HepG2 (cell line): ENCODE results near the gene LUC7L. TPM values are rescaled to one million over a fixed set of nuclear protein-coding genes. Genes with fewer than 3 reads are reported as not detected.

Experiments used
- CEBPZ ChIP-seq: IDR thresholded peaks from 2 replicates; pipeline ENCODE4 v1.6.1; 2012; ENCODE audit warnings: low read length, improper control_type of control experiment
- GABPA ChIP-seq, 2 experiments: IDR thresholded peaks; 2 replicates each; pipeline ENCODE4 v1.6.1; 2011 to 2016; ENCODE audit warnings: low read depth in 2 of 2, low read length in 1 of 2, missing biosample characterization in 1 of 2, missing genetic modification characterization in 1 of 2
- HMG20A ChIP-seq: IDR thresholded peaks from 2 replicates; pipeline ENCODE4 v1.6.1; 2016; ENCODE audit warnings: borderline replicate concordance
- HOXA5 ChIP-seq: sonication (generic); formaldehyde crosslinking; IDR thresholded peaks from 2 replicates; pipeline ENCODE4 v1.4.0; 2020; ENCODE audit warnings: missing genetic modification reagents
- KAT7 ChIP-seq: IDR thresholded peaks from 2 replicates; pipeline ENCODE4 v1.6.1; 2018; ENCODE audit warnings: borderline replicate concordance, missing compliant biosample characterization
- KAT8 ChIP-seq: IDR thresholded peaks from 2 replicates; pipeline ENCODE4 v1.6.1; 2016; ENCODE audit warnings: missing genetic modification reagents, missing compliant biosample characterization
- NR2F2 ChIP-seq: IDR thresholded peaks from 2 replicates; pipeline ENCODE4 v1.6.1; 2012; ENCODE audit warnings: low read depth, inconsistent platforms, borderline replicate concordance
- PHF21A ChIP-seq: sonication (generic); formaldehyde crosslinking; IDR thresholded peaks from 2 replicates; pipeline ENCODE4 v1.5.0; 2020; ENCODE audit warnings: mild to moderate bottlenecking, missing genetic modification reagents
- RNF2 ChIP-seq: fragments of 450-650 bp; conservative IDR thresholded peaks from 2 replicates; pipeline ENCODE4 v1.6.1; 2016; ENCODE audit warnings: low read depth
- SIN3A ChIP-seq: IDR thresholded peaks from 2 replicates; pipeline ENCODE4 v1.6.1; 2011; ENCODE audit warnings: low read depth, mild to moderate bottlenecking, control low read depth, low read length, borderline replicate concordance
- SNAPC5 ChIP-seq: sonication (generic); formaldehyde crosslinking; IDR thresholded peaks from 2 replicates; pipeline ENCODE4 v1.8.1; 2023; ENCODE audit warnings: mild to moderate bottlenecking, missing genetic modification reagents, borderline replicate concordance
- TCF7 ChIP-seq: sonication (generic); IDR thresholded peaks from 2 replicates; pipeline ENCODE4 v1.6.1; 2016; ENCODE audit warnings: antibody characterized with exemption, low read depth
- ZFP36L1 ChIP-seq: sonication (generic); formaldehyde crosslinking; IDR thresholded peaks from 2 replicates; pipeline ENCODE4 v1.8.0; 2022; ENCODE audit warnings: mild to moderate bottlenecking, missing genetic modification reagents, moderate library complexity
- ZMYM4 ChIP-seq: sonication (generic); formaldehyde crosslinking; IDR thresholded peaks from 2 replicates; pipeline ENCODE4 v1.8.1; 2023; ENCODE audit warnings: mild to moderate bottlenecking, missing genetic modification reagents
- ZNF121 ChIP-seq: sonication (generic); formaldehyde crosslinking; IDR thresholded peaks from 2 replicates; pipeline ENCODE4 v1.5.0; 2020; ENCODE audit warnings: mild to moderate bottlenecking, missing genetic modification reagents
- ZNF451 ChIP-seq: sonication (generic); formaldehyde crosslinking; IDR thresholded peaks from 2 replicates; pipeline ENCODE4 v1.5.0; 2020; ENCODE audit warnings: mild to moderate bottlenecking, missing genetic modification reagents
- ZNF737 ChIP-seq: sonication (generic); formaldehyde crosslinking; IDR thresholded peaks from 2 replicates; pipeline ENCODE4 v1.5.0; 2020; ENCODE audit warnings: missing genetic modification reagents, mild to moderate bottlenecking, borderline replicate concordance
- ZSCAN31 ChIP-seq: sonication (generic); formaldehyde crosslinking; IDR thresholded peaks from 2 replicates; pipeline ENCODE4 v1.5.0; 2020; ENCODE audit warnings: low read depth, mild to moderate bottlenecking, missing genetic modification reagents
- polyA plus RNA-seq, 8 experiments: library from polyadenylated mRNA; depleted of rRNA in 3 of 8; stranded (reverse) in 7 of 8; unstranded in 1 of 8; fragments of >200 nt; fragmentation: Illumina TruSeq in 4 of 8; extraction: Trizol in 4 of 8; gene quantifications; 2 replicates each; pipeline versions ENCODE4 v1.2.1 to v1.2.3, GENCODE V29; 2011 to 2016; ENCODE audit warnings: low read depth in 4 of 8, missing spikeins in 1 of 8, mixed read lengths in 1 of 8; ENCODE audit not compliant: insufficient read depth in 1 of 8
- total RNA-seq, 5 experiments: library from RNA; depleted of rRNA; stranded (reverse); fragments of >200 nt; fragmentation: Illumina TruSeq; extraction: Trizol; gene quantifications; 2 replicates each; pipeline ENCODE4 v1.2.3, GENCODE V29; 2016; ENCODE audit warnings: low read depth in 1 of 5
- TF ChIP-seq, protein P1 (sequence below): sonication (generic); formaldehyde crosslinking; IDR thresholded peaks from 2 replicates; pipeline ENCODE4 v1.4.0; 2020; ENCODE audit warnings: missing genetic modification reagents
- TF ChIP-seq, protein P2 (sequence below): fragments of 450-650 bp; IDR thresholded peaks from 2 replicates; pipeline ENCODE4 v1.6.1; 2017; ENCODE audit warnings: mild to moderate bottlenecking

Gene LUC7L
- total and polyA plus RNA-seq, 2 of the 13 experiments (the other 11 are each of a cell fraction or from before 2014, with no cell fraction given) = 48.7 to 56.9 TPM

DNA sequence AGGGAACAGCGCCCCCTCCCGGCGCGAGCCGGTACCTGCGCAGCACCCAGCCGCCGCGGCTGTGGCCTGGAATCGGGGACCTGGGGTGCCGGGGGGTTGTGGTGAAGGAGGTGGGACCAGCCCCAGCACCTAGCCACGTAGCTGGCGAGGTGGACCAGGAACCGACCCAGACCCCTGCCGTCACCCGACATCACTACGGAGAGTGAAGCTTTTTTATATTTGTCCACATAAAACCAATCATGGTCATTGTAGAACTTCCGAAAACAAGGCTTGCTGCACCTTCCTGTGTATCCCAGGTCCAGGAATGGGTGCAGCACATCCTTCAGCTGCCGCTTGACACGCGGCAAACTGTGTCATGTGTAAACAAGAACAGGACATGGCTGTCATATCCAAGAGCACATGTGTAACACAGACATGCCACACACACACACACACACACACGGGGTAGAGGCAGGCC is 47.7 kb downstream of the LUC7L start (continued):
- TF ChIP-seq ZFP36L1 (CRISPR knock-in tag) (no peak), ZMYM4 (no peak), PHF21A (CRISPR knock-in tag) (no peak), SNAPC5 (no peak), ZNF737 (no peak), ZNF121 (CRISPR knock-in tag) (no peak), GABPA (IDR thresholded peaks at IDR 0.05; ENCODE audit: low read depth, low read length) (no peak), GABPA (CRISPR knock-in tag; IDR thresholded peaks at IDR 0.05; ENCODE audit: low read depth) (no peak), SIN3A (no peak), TCF7 (no peak), KAT8 (CRISPR knock-in tag) (no peak), NR2F2 (no peak; the same call in 1 of the 2 replicates), HOXA5 (CRISPR knock-in tag) (no peak), HMG20A (0 out of 2 replicates have a peak, but pooled peaks have one; percentile 7), CEBPZ (no peak), KAT7 (no peak), RNF2 (no peak), ZSCAN31 (CRISPR knock-in tag) (no peak), ZNF451 (CRISPR knock-in tag) (no peak)
- TF ChIP-seq, protein P1, sequence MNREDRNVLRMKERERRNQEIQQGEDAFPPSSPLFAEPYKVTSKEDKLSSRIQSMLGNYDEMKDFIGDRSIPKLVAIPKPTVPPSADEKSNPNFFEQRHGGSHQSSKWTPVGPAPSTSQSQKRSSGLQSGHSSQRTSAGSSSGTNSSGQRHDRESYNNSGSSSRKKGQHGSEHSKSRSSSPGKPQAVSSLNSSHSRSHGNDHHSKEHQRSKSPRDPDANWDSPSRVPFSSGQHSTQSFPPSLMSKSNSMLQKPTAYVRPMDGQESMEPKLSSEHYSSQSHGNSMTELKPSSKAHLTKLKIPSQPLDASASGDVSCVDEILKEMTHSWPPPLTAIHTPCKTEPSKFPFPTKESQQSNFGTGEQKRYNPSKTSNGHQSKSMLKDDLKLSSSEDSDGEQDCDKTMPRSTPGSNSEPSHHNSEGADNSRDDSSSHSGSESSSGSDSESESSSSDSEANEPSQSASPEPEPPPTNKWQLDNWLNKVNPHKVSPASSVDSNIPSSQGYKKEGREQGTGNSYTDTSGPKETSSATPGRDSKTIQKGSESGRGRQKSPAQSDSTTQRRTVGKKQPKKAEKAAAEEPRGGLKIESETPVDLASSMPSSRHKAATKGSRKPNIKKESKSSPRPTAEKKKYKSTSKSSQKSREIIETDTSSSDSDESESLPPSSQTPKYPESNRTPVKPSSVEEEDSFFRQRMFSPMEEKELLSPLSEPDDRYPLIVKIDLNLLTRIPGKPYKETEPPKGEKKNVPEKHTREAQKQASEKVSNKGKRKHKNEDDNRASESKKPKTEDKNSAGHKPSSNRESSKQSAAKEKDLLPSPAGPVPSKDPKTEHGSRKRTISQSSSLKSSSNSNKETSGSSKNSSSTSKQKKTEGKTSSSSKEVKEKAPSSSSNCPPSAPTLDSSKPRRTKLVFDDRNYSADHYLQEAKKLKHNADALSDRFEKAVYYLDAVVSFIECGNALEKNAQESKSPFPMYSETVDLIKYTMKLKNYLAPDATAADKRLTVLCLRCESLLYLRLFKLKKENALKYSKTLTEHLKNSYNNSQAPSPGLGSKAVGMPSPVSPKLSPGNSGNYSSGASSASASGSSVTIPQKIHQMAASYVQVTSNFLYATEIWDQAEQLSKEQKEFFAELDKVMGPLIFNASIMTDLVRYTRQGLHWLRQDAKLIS (CRISPR knock-in tag) = no peak
- TF ChIP-seq, protein P2, sequence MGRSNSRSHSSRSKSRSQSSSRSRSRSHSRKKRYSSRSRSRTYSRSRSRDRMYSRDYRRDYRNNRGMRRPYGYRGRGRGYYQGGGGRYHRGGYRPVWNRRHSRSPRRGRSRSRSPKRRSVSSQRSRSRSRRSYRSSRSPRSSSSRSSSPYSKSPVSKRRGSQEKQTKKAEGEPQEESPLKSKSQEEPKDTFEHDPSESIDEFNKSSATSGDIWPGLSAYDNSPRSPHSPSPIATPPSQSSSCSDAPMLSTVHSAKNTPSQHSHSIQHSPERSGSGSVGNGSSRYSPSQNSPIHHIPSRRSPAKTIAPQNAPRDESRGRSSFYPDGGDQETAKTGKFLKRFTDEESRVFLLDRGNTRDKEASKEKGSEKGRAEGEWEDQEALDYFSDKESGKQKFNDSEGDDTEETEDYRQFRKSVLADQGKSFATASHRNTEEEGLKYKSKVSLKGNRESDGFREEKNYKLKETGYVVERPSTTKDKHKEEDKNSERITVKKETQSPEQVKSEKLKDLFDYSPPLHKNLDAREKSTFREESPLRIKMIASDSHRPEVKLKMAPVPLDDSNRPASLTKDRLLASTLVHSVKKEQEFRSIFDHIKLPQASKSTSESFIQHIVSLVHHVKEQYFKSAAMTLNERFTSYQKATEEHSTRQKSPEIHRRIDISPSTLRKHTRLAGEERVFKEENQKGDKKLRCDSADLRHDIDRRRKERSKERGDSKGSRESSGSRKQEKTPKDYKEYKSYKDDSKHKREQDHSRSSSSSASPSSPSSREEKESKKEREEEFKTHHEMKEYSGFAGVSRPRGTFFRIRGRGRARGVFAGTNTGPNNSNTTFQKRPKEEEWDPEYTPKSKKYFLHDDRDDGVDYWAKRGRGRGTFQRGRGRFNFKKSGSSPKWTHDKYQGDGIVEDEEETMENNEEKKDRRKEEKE = no peak
